COLO829 (cell line): ENCODE results near the gene ACOD1.
A peak's percentile ranks its signal among the peaks of the same experiment; 100 is the strongest.
"Not testable (repeated sequence)": the region's sequence is repeated elsewhere in the genome, so short reads cannot be mapped to it uniquely, and the experiment has no call there.

Experiments
- DNase-seq: peaks from one replicate; pipeline ENCODE4 v3.0.0; 2012; ENCODE audit warnings: low spot score

ACOD1 gene

GRCh38 chr13:76948149-76948548 lies at the start of gene ACOD1:
TSS of gene ACOD1 (plus strand) at chr13:76948511. CDS start at chr13:76948559, 48 bp downstream.
- no peak for DNase-seq

- DNase-seq, result not testable (repeated sequence)
These were observed 49.2 kb upstream of the ACOD1 start for GRCh38 chr13:76899066-76899465.

- DNase-seq, result peak; percentile 53
These were observed 44.7 kb upstream of the ACOD1 start for GRCh38 chr13:76903544-76904162.

GRCh38 chr13:76904507-76904906 lies 43.8 kb upstream of the ACOD1 start:
- no peak for DNase-seq

- DNase-seq, result no peak
These were observed 35.8 kb upstream of the ACOD1 start for GRCh38 chr13:76912476-76912875.

GRCh38 chr13:76913898-76914297 lies 34.4 kb upstream of the ACOD1 start:
- no peak for DNase-seq

- DNase-seq, result no peak
These were observed 31.2 kb upstream of the ACOD1 start for GRCh38 chr13:76917095-76917494.

GRCh38 chr13:76917755-76918481 lies 30.4 kb upstream of the ACOD1 start:
- DNase-seq, result not testable (repeated sequence)

GRCh38 chr13:76921516-76921915 lies 26.8 kb upstream of the ACOD1 start:
- no peak for DNase-seq

GRCh38 chr13:76925115-76925514 lies 23.2 kb upstream of the ACOD1 start:
- no peak for DNase-seq

GRCh38 chr13:76927955-76928354 lies 20.4 kb upstream of the ACOD1 start:
- no peak for DNase-seq

- no peak for DNase-seq
These were observed 19.9 kb upstream of the ACOD1 start for GRCh38 chr13:76928456-76928855.

GRCh38 chr13:76929320-76929719 lies 19.0 kb upstream of the ACOD1 start:
- no peak for DNase-seq

- DNase-seq, result no peak
These were observed 18.4 kb upstream of the ACOD1 start for GRCh38 chr13:76929851-76930374.

- DNase-seq, result no peak
These were observed 16.2 kb upstream of the ACOD1 start for GRCh38 chr13:76932076-76932475.

GRCh38 chr13:76934671-76935070 lies 13.6 kb upstream of the ACOD1 start:
- DNase-seq, result no peak

GRCh38 chr13:76936763-76937162 lies 11.5 kb upstream of the ACOD1 start:
- DNase-seq, result no peak

GRCh38 chr13:76937281-76937820 lies 11.0 kb upstream of the ACOD1 start:
- DNase-seq, result peak; percentile 80

GRCh38 chr13:76939215-76939614 lies 9.1 kb upstream of the ACOD1 start:
- DNase-seq, result peak; percentile 35

GRCh38 chr13:76942363-76942762 lies 5.9 kb upstream of the ACOD1 start:
- DNase-seq, result no peak

- no peak for DNase-seq
These were observed 4.7 kb upstream of the ACOD1 start for GRCh38 chr13:76943646-76944045.

GRCh38 chr13:76944456-76944855 lies 3.9 kb upstream of the ACOD1 start:
- peak; percentile 17 for DNase-seq

GRCh38 chr13:76950101-76950500 lies 1.8 kb downstream of the ACOD1 start:
- DNase-seq, result no peak
